Glutamatergic neuron (in vitro differentiated cells): ENCODE results near the gene SLC13A3. TPM values are rescaled to one million over a fixed set of nuclear protein-coding genes. Genes with fewer than 3 reads are reported as not detected.

Source experiments
- DNase-seq: peaks from one replicate; pipeline ENCODE4 v3.0.0; 2022
- H3K27ac Mint-ChIP-seq: one replicate; pipeline ENCODE4 v1.8.0; 2020; ENCODE audit warnings: mild to moderate bottlenecking, mixed read lengths, inconsistent platforms; ENCODE audit not compliant: unreplicated experiment
- H3K27me3 Mint-ChIP-seq: one replicate; pipeline ENCODE4 v1.8.0; 2020; ENCODE audit warnings: mild to moderate bottlenecking, moderate library complexity, mixed read lengths, inconsistent platforms; ENCODE audit not compliant: unreplicated experiment
- H3K36me3 Mint-ChIP-seq: one replicate; pipeline ENCODE4 v1.8.0; 2020; ENCODE audit warnings: mild to moderate bottlenecking, mixed read lengths, inconsistent platforms; ENCODE audit not compliant: unreplicated experiment
- H3K4me1 Mint-ChIP-seq: one replicate; pipeline ENCODE4 v1.8.0; 2020; ENCODE audit warnings: mild to moderate bottlenecking, low read depth, mixed read lengths, inconsistent platforms; ENCODE audit not compliant: unreplicated experiment
- H3K4me3 Mint-ChIP-seq: one replicate; pipeline ENCODE4 v1.8.0; 2020; ENCODE audit warnings: mild to moderate bottlenecking, mixed read lengths, inconsistent platforms; ENCODE audit not compliant: unreplicated experiment
- H3K9me3 Mint-ChIP-seq: one replicate; pipeline ENCODE4 v1.8.0; 2020; ENCODE audit warnings: mild to moderate bottlenecking, moderate library complexity, mixed read lengths, inconsistent platforms; ENCODE audit not compliant: unreplicated experiment
- CTCF ChIP-seq: fragments of 200-600 bp; sonication (generic); IDR thresholded peaks from one replicate; pipeline ENCODE4 v1.5.0; 2021; ENCODE audit not compliant: partially characterized antibody, unreplicated experiment
- total RNA-seq: library from RNA; stranded (reverse); fragmentation: NEBNext Ultra II Directional; extraction: Animal tissue kit (Norgen Biotek cat#: 25700); gene quantifications from one replicate; pipeline ENCODE4 v1.2.1, GENCODE V29; 2021; ENCODE audit not compliant: unreplicated experiment

The SLC13A3 gene
- total RNA-seq, 1 donor from 2014 or later, result 5.8 TPM

DNA sequence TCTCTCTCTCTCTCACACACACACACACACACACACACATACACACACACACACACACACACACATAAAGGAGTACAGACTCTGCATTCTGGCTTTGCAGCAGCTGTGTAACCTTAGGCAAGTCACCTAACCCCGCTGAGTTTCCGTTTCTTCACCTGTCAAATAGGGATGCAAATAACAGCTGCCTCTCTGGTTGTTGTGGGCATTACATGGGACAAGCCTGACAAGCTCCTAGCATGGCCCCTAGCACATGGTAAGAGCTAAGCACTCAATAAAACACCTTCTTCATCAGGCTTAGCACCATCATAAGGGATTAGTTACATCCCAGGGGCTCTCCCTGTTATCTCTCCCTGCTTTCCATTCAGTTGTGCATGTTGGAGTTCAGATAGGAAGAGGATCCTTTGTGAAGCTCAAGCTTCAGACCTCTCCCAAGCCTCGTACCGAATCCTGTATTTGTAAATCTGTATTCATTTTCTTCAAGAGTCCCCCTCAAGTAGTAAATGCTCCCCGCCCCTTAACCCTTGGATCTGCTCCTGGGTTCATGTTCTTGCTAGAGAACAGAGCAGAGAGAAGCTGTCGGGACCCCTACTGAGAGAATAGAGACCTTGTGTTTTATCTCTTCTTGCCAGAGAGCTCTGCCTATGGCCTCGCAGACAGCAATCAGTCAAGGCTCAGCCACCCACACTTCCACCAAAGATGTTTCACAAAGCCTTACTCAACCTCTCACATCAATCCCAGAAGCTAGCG is 2.2 kb downstream of the SLC13A3 start:
- peaks cover 9% of the 10 kb centered on the region for H3K36me3 Mint-ChIP-seq
- TF ChIP-seq CTCF, result no peak
- DNase-seq, result no peak
- H3K9me3 Mint-ChIP-seq, result no peaks in the 10 kb centered on the region
- peak overlapping the region; percentile 20 for H3K27ac Mint-ChIP-seq
- H3K4me1 Mint-ChIP-seq, result peaks cover 26% of the 10 kb centered on the region
- H3K27me3 Mint-ChIP-seq, result peaks cover 15% of the 10 kb centered on the region
- no peak overlapping the region for H3K4me3 Mint-ChIP-seq

DNA sequence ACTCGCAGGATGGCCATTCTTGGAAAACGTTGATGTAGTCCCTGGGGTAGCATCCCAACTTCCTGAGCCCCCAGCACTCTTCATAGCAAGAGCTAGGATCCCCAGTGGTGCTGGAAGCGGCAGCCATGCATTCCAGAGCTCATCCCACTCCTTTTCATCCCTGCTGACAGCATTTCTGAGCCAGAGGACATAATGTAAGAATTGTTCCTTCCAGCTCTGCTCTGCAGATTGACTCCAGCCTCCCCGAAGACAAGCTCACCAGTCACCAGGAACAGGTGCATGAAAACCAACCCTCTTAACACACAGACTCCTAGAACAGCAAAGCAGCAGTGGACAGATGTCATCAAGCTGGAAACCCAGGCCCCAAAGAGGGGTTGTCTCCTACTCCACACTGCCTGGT is 3.8 kb downstream of the SLC13A3 start:
- Mint-ChIP-seq H3K27me3 (peaks cover 23% of the 10 kb centered on the region), H3K4me3 (no peak overlapping the region), H3K27ac (peak overlapping the region; percentile 44), H3K36me3 (peaks cover 9% of the 10 kb centered on the region), H3K4me1 (peaks cover 36% of the 10 kb centered on the region), H3K9me3 (peaks cover 10% of the 10 kb centered on the region)
- no peak for TF ChIP-seq CTCF
- no peak for DNase-seq

DNA sequence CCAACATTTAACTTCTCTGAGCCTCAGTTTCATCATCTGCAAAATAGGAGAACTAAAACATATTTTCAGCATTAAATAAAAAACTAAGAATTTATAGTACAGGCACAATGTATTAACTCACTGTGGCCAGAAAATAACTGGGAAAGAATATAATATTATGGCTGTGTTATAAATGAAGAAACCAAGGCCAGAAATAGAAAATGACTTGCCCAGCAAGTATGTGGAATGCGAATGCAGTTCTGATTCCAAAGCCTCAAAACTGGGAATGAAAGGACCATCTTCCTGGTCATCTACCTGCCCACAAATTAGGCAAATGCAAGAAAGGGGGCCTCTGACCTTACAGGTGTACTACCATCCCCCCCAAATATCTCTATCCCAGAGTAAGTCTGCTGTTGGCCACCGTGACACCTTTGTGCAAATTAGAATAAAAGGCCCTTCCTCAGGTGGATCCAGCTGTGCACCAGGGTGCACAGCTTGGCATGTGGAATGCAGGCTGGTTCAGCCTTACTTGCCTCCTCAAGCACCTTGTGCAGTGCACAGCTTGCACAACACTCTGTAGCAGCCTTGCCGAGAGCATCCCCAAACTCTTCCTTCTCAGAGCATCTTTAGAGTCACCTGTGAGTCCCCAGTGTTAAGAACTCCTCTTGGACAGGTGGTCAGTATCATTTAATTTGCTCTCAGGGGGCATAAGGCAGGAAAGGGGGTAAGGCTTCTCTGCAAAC is 4.4 kb downstream of the SLC13A3 start:
- DNase-seq, result no peak
- peaks cover 25% of the 10 kb centered on the region for H3K27me3 Mint-ChIP-seq
- H3K27ac Mint-ChIP-seq, result no peak overlapping the region
- H3K4me1 Mint-ChIP-seq, result peaks cover 41% of the 10 kb centered on the region
- no peak overlapping the region for H3K4me3 Mint-ChIP-seq
- TF ChIP-seq CTCF, result no peak
- H3K36me3 Mint-ChIP-seq, result peaks cover 9% of the 10 kb centered on the region
- H3K9me3 Mint-ChIP-seq, result peaks cover 11% of the 10 kb centered on the region

DNA sequence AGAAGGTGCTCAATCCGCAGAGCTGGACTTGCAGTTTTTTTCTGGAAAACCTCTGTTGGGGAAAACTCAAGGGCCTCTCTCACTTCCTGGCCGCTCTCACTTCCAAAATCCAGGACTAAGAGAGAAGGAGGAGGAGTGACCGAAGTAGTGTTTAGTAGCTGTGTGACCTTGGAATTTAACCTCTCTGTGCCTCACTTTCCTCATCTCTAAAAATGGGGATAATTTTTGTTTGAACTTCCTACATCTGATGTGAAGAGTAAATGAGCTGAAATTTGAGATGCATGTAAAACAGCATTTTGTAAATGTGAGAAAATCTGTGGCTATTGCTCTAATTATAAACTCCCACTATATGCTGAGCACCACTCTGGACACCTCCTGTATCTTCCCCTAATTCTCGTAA is 5.1 kb downstream of the SLC13A3 start:
- DNase-seq, result no peak
- H3K4me3 Mint-ChIP-seq, result no peak overlapping the region
- peaks cover 9% of the 10 kb centered on the region for H3K36me3 Mint-ChIP-seq
- TF ChIP-seq CTCF, result no peak
- peaks cover 43% of the 10 kb centered on the region for H3K4me1 Mint-ChIP-seq
- no peak overlapping the region for H3K27ac Mint-ChIP-seq
- H3K9me3 Mint-ChIP-seq, result peaks cover 11% of the 10 kb centered on the region
- peaks cover 25% of the 10 kb centered on the region for H3K27me3 Mint-ChIP-seq

DNA sequence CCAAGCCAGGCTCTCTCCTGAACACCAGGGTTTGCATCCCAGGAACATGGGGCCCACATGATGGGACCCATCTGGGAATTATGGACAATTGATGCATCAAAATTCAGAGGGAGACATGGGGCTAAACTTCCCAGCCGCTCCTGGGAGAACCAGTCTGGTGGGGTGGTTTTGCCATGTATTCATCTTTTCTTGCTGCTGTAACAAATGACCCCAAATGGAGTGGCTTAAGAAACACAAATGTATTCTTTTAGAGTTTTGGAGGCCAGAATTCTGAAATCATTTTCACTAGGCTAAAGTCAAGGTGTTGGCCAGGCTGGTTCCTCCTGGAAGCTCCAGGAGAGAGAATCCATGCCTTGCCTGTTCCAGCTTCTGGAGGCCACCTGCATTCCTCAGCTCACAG is 6.5 kb downstream of the SLC13A3 start:
- DNase-seq, result no peak
- Mint-ChIP-seq H3K27ac (no peak overlapping the region), H3K9me3 (peaks cover 11% of the 10 kb centered on the region), H3K4me3 (no peak overlapping the region), H3K4me1 (peaks cover 43% of the 10 kb centered on the region), H3K27me3 (peaks cover 21% of the 10 kb centered on the region), H3K36me3 (peaks cover 4% of the 10 kb centered on the region)
- TF ChIP-seq CTCF, result no peak
